Measurements from ENCODE around the gene ABR.

Gene ABR

DNA sequence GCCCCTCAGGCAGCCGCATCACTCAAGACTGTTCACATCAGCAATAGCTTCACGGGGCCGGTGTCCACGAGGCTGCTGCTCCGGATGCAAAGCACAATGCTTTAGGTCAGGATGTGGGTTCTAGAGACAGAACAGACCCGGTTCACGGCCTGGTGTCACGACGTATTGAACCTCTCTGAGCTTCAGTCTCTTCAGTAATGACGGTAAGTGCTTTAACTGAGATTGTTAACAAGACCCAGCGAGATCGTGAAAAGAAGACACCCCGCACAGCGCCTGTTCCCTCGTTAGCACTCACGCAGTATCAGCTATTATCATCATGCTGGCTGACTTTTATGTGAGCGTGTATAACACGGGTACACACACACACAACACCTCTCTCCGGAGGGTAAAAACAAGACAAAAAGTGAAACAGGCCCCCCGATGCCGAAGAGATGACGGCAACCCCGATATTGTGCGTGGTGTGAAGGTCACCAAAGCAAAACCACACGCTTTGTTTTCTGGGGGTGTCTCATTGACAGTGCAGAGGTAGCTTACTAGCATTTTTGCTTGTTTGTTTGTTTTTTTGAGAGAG lies 21.4 kb upstream of the ABR start:
- DNase-seq (ENCODE audit: low spot score), result peak; percentile 49

- DNase-seq (ENCODE audit: low spot score), result peak; percentile 77
These were observed 19.5 kb upstream of the ABR start for GRCh38 chr17:1199271-1199743.

DNA sequence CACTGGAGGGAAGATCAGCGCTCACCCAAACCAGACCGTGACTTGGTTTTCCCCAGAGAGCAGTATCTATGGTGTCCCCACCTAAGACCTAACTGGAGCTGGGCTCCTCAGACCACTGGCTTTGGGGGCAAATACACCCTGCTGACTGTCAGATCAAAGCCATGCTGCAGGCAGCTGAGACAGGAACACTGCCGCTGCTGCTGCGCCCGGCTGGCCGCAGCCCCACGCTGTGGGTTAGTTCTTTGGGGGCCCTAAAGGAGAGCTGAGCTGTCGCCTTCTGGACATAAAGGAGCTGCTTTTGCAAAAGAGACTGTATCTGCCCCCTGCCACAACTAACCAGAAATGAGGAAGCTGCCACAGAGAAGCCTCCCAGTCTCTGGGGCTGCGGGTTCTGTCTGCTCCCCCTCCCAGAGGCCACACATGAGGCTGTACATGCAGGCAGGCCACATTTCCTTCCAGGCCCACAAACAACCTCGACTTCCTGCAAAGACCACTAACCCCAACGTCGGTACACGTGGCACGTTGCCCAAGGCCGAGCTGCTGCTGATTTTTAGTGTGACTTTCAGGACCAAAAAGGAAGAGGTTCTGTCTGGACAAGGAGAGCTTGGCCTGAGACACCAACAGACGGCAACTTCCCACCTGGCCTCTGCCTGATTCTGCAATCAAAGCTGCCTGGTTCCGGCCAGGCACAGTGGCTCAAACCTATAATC lies 18.2 kb upstream of the ABR start:
- DNase-seq (ENCODE audit: low spot score), result peak; percentile 90

DNA sequence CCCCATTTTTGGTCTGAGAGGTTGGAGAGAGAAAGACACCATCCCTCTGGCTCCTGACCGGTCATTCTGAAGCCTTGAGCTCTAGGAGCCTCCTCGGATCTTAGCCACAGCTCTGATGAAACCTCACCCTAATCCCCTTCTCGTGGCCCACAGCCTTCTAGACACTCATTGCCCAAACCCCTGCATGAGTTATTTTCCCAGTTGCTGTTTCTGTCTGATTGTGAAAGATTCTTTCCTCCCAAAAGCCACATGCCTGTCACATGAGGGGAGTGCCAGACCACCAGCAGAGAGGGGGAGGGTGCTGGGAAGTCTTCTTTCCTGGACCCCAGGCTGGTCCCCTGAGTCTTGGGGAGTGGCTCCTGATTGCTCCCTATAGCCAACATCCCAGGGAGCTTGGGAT lies 17.6 kb upstream of the ABR start:
- DNase-seq (ENCODE audit: low spot score), result peak; percentile 33

GRCh38 chr17:1196946-1197345 lies 17.2 kb upstream of the ABR start:
- DNase-seq (ENCODE audit: low spot score), result no peak

DNA sequence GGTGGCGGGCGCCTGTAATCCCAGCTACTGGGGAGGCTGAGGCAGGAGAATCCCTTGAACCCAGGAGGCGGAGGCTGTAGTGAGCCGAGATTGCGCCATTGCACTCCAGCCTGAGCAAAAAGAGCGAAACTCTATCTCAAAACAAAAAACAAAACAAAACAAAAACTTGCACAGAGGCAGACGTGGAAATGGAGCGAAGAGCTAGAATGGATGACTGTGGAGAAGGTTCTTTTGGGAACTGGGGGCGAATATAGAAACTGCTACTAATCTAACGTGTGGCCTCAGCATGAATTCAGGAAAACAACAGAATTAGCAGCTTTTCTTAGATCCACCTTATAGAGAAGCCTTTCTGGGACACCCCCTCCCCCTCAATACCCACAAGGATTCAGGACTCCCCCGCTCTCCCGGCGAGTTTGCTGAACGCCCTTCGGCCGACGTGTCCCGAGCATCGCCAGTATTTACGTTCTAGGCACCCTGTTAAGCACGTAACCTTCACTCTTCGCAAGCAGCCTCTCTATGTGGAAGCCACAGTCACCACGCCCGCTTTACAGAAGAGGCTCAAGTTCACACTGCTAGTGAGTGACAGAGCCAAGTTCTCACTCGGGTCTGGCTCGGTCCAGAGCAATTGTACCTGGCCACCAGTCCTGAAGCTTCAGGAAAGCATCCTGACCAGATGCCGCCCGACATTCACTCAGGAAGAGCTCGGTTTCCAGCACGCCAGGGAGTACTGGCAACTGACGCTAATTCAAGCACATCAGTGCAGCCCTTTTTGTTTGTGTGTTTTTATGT lies 13.3 kb upstream of the ABR start:
- DNase-seq (ENCODE audit: low spot score), result no peak

DNA sequence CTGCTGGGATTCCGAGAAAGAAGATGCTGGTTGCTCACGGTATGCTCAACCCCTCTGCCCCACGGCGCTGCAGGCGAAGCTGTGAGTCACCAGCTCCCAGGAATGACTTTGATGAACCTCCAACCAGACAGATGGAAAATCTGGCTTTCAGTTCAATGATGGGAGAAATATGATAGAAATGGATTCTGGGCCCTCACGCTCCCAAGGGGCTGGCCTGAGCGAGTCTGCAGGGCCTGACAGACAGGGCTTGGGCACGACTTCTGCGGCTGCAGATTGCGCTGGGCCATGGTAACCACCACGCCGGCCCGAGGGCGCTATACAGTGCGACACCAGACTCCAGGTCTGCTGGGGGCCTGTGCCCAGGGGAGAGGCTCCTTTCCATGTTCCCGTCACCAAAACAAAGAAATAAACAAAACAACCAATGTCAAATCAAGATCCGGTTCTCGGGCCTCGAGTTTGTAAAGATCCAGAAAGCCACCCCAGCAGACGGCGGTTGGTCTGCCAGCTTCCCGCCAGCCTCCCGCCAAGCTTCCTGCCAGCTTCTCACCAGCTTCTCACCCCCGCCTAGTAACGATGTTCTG lies 11.1 kb upstream of the ABR start:
- DNase-seq (ENCODE audit: low spot score), result no peak

GRCh38 chr17:1188812-1189504 lies 9.2 kb upstream of the ABR start:
- DNase-seq (ENCODE audit: low spot score), result no peak

DNA sequence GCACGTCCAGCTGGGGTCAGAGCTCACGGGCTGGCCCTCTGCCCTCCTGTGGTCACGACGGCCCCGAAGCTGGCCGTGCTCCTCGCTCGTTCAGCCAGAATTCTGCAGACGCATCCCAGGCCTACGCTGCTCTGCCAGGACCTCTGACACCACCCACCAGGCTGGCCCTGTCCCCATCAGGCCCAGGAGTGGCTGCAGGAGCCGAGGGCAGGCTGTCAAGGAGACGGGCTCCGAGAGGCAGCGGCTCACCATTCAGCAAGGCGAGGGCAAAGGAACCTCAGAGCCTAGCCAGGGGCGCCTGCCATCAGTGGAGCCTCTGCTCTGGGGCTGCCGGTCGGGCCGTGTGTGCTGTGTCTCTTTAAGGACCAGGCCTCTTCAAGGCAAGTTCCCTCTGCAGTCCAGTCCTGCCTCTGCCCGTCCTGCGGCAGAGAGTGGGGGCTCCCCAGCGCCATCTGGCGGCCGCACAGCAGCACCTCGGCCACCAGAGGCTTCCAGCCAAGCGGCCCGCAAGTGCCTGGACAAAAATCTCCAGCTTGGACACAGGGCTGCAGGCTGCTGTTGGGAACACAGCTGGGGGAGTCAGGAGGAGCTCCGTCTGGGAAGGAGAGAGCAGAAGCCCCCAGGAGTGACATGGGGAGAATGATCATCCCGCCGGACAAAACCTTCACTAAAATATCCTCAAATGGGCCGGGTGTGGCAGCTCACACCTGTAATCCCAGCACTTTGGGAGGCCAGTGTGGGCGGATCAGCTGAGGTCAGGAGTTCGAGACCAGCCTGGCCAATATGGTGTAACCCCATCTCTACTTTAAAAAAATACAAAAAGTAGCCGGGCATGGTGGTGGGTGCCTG lies 7.4 kb upstream of the ABR start:
- DNase-seq (ENCODE audit: low spot score), result peak; percentile 65

- no peak for DNase-seq (ENCODE audit: low spot score)
These were observed 6.5 kb upstream of the ABR start for GRCh38 chr17:1186214-1186820.

GRCh38 chr17:1183171-1183873 lies 3.5 kb upstream of the ABR start:
- peak; percentile 48 for DNase-seq (ENCODE audit: low spot score)

GRCh38 chr17:1182811-1183170 lies 3.0 kb upstream of the ABR start:
- DNase-seq (ENCODE audit: low spot score), result no peak

GRCh38 chr17:1181753-1182137 lies 2.0 kb upstream of the ABR start:
- no peak for DNase-seq (ENCODE audit: low spot score)

- peak; percentile 66 for DNase-seq (ENCODE audit: low spot score)
These were observed 1.4 kb upstream of the ABR start for GRCh38 chr17:1180958-1181752.

DNA sequence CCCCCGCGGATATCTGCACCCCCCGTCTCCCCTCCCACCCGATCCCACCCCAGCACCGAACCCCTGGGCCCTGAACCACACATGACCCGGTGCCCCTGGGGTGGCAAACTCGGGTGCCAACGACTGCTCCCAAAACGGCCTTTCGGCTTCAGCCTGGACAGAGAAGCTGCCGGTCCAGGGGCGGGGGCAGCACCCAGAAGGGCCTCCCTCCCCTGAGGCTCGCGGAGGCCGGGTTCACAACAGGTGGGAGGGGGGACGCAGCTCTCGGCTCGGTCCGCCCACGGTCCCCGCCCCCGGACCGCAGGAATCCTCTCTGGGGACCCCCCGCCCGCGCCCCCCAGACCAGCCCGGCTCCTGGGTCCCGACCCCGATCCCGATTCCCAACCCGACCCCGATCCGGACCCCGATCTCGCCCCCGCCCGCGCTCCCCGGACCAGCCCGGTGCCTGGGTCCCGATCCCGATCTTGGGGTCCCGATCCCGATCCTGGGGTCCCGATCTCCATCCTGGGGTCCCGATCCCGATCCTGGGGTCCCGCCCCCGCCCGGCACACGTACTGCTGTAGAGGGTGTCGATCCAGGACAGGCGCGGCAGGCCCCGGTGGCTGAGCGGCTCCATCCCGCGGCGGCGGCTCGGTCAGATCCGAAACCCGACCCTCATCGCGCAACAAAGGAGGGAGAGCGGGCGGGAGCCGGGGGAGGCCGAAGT lies 516 bp downstream of the ABR start:
- no peak for DNase-seq (ENCODE audit: low spot score)

- no peak for DNase-seq (ENCODE audit: low spot score)
These were observed 2.6 kb downstream of the ABR start for GRCh38 chr17:1177016-1177700.

- DNase-seq (ENCODE audit: low spot score), result no peak
These were observed 5.4 kb downstream of the ABR start for GRCh38 chr17:1174263-1174880.

Data from NAMALWA (cell line).